Prostate gland (tissue), 2 donors: Measurements from ENCODE around the gene DAB1.

Experiments used
- CTCF ChIP-seq, 4 experiments: fragments of 200-600 bp in 2 of 4; fragments of 450-650 bp in 2 of 4; sonication (generic) in 2 of 4; IDR thresholded peaks; 1 replicate in 3 of 4; 2 replicates in 1 of 4; pipeline ENCODE4 v1.5.1; 2016 to 2019; ENCODE audit warnings: antibody characterized with exemption in 4 of 4, mild to moderate bottlenecking in 2 of 4, moderate library complexity in 2 of 4
- POLR2A ChIP-seq: fragments of 450-650 bp; IDR thresholded peaks from one replicate; pipeline ENCODE4 v1.6.1; 2016; ENCODE audit warnings: antibody characterized with exemption, mild to moderate bottlenecking
- POLR2AphosphoS5 ChIP-seq: sonication (generic); formaldehyde crosslinking; IDR thresholded peaks from one replicate; pipeline ENCODE4 v1.6.1; 2017; ENCODE audit warnings: antibody characterized with exemption

DNA sequence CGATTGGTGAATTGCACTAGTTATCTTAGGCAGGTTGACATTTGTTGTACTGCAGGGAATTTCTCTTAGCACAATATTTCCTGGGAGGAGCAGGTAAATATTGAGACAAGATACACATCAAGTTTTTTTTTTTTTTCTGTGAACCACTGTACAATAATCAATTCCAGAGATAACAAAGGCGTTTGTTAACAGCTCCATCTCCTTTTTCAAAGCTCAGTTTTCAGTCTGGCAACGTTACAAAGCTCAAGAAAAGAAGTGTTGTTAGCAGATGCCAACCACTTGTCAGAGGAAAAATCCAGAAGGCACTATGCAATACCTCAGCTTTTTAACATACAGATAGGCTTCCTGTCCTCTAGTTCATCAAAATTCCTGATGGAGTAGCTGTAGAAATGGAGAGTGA, 40.9 kb upstream of the DAB1 start:
- TF ChIP-seq POLR2A (no peak), CTCF (IDR thresholded peaks at IDR 0.05) (no peak), POLR2AphosphoS5 (no peak)
